ENCODE data around the gene GLI3.

Gene GLI3

DNA sequence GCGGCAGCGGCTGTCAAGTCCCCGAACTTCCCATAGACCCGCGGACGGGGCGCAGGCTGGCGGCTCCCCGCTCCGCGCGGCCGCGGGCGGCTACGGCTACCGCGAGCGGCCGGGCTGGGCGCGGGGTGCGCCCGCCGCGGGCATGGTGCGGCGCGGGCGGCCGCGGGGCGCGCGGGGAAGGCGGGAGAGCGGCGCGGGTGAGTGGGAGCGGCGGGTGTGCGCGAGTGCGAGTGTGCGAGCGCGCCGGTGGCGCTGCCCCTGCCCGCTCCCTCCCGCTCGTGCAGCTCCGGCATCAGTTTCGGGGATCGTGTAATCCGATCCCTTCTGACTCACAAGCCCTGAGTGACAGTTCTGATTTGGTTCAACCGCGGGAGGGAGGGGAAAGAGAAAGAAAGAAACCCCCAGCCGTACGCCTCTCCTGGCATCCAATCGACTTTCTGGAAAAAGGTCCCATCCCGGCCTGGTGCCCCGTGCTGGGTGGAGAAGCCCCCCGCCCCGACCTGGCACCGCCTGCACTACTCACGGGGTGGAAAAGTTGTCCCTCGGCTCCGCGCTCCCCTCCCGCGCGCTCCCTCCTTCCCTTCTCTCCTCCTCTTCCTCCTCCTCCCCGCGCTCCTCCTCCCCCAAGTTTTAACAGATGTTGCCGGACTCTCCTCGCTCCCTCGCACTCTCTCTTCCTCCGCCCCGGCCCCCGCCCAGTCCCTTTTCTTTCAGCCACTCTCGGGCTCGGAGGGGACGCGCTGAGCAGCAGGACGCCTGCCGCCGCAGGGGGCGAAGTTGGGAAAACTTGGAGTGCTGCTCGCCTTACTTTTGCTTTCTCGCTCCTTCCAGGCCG, at the start of gene GLI3:
Gene GLI3 (minus strand): TSS at position 234 of the 835 bp plus-strand sequence. CDS start 13,956 bp downstream, outside the sequence.
- peak; percentile 57 for DNase-seq

DNA sequence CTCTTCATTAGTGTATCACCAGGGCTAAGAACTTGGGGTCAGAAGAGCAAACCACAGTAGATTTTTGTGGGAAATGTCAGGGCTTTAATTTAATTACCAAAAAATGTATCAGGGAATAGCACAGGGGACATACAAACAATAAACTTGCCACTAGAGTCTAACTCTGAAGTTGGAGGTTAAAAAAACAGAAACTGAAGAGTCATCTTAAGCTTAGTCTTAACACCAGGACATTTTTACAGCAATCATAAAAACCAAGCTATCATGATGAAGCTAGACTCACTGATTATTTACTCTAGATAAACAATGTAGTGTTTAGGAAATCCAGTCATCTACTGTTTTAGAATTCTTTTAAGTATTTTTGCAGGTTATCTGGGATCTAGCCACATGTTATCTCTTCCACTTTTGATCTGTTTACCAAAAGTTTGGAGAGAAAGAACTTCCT, 48.4 kb upstream of the GLI3 start:
- no peak for DNase-seq

DNA sequence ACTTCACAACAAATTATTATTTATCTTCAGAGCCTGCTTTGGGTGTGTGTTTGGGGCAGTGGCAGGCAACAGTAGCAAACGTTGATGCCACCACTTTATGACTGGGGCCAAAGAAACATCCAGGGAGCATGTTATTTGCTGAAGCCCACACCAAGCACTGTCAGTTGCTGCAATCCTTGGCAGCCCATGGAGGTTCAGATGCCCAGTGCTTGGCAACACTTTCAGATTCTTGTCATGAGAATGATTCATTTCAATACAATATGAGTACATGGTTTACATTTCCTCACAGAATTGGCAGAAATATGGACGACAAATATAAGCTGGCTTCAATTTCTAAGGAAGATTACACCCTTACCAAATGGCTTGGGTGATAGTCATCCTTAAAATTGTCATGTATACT, 46.5 kb upstream of the GLI3 start:
- no peak for DNase-seq

DNA sequence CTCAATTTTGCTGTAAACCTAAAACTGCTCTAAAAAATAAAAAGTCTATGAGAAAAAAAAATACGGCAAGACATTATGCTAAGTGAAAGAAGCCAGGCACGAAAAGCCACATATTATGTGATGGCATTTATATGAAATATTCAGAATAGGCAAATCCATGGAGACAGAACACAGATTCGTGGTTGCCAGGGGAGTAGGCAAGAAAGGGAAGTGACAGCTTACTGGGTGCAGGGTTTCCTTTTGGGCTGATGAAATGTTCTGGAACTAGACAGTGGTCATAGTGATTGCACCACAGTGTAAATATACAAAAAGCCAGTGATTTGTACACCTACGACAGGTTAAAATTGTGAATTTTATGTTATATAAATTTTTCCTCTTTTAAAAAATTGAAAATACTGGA, 41.3 kb upstream of the GLI3 start:
- DNase-seq = no peak

DNA sequence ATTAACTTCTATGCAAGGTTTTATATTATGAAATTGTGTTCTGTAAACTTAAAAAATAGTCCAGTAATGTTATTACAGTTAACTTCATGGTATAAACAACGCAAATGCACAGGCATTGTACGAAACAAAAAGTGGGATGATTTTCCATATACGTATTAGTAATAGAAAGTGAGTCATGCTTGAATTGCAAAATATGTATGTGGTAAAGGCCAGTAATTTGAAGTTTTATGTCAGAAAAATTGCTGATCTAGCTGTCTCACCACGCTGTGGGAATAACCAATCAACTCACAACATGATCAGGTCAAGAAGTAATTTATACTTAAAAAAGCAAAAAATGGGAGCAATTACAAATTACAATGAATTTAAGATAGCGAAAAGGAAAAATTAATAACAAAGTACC, 37.0 kb upstream of the GLI3 start:
- no peak for DNase-seq

DNA sequence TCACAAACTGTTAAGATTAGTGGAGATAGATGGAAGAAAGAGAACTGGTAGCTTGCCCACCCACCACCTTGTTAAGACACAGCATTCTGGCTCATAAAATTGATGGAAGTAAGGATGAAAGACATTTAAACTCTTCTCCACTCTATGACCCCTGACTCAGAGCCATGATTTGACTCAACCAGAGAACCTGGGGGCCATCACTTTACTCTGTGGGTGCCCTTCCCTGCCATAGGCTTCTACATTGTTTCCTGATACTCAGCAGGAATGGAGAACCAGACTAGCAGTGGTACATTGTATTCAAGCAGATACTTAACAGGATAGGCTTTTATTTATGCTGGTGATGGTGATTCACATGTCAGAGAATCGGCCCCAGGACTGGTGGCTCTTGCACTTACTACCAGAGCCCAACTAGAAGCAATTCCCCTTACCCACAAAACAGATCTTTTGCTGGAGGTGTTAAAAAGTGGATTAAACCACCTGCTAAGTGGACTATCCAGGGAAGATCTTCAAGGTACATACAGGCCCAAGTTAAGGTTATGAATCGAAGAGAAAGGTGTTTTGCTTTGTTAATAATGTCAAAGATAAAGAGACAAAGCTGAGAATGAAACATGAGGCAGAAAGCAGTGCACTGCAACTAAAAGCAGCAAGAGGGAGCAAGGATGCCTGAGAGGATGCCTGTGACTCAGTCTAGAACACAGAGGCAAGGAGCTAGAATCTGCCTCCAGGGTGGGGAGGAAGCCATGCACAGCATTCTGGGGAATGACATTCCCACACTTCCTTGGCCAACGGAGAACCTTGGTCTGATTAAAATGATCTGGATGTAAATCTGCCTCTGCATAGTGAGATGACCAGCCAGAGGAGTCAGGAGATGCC, 36.0 kb upstream of the GLI3 start:
- no peak for DNase-seq

DNA sequence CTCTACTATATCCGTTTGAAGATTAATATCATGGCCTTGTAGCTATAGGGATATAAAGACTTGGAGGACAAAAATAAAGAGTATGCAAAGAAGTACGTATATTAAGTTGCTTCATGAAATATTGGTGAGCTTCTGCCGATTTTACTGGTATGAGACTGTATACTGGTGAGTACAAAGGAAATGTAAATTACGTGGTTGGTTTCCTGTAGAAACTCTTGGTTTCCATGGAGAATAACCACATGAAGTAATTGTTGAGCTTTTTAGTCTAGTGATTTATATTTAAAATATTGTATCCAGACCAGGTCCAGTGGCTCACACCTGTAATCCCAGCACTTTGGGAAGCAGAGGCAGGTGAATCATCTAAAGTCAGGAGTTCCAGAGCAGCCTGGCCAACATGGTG, 32.2 kb upstream of the GLI3 start:
- DNase-seq = no peak

DNA sequence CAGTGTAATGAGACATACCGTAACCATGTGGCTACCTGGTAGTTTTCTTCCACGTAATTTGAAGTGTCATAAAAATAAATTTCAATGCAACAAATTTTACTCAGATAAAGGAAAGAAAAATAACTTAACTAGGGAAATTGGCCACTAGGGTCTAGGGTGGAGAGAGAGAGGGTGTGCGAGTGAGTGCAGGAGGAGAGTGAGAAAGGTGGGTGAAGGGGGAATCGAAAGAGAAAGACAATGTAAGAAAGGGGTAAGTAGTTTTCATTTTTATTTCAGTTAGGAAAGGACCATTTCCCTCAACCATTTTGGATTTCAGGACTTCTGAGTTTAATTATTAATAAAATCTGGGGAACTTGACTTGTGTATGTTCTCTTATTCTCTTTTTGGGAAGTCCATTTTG, 27.7 kb upstream of the GLI3 start:
- DNase-seq = no peak

DNA sequence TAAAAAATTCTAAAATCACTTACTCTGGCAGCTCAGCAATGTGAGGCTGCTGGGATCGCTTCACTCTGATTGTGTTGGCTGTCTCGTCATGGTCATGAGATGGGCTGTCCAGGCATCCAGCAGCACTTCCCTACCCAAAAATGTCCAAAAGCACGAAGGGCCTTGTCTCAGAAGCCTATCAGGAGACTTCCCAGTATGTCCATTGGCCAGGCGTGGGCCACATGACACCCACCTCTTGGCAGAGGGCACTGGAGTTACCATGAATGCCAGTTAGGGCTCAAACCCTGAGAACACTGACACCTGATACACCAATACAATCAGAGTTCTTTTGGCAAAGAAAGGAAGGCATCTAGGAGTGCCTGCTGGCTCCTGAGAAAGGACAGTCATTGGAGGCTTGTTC, 27.0 kb upstream of the GLI3 start:
- no peak for DNase-seq

DNA sequence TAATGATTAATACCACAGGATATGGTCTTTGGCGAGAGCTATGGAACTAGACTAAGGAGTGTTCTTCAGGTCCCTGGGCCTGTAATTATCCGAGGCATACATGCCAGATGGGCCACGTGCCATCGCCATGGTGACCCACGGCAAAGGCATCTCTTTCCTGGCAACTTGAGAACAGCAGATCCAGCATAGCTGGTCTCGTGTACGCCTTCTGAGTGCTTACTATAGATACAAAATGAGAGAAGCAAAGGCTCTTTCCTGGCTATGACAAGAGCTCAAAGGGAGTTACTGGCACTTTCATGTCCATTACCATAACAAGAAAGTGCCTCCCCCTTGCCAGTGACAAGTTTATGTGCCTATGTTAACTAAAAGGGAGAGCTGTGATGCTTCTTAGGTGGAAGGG, 26.0 kb upstream of the GLI3 start:
- no peak for DNase-seq

DNA sequence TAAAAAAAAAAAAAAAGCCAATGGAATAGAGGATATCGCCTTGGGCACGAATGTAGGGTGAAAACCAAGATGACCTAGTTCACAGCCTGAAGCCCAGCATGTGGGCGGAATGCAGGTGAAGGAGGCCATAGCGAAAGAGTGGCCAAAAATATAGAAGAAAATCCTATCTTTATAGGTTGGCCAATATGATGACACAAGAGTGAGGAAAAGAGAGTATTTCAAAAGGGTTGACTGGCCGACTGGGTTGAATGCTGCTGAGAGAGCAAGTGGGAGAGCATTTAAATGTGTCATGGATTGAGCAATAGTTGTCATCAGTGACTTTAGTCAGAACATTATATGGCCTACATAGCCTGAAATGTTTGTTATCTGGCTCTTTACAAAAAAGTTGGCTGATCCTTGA, 17.2 kb upstream of the GLI3 start:
- DNase-seq = no peak

DNA sequence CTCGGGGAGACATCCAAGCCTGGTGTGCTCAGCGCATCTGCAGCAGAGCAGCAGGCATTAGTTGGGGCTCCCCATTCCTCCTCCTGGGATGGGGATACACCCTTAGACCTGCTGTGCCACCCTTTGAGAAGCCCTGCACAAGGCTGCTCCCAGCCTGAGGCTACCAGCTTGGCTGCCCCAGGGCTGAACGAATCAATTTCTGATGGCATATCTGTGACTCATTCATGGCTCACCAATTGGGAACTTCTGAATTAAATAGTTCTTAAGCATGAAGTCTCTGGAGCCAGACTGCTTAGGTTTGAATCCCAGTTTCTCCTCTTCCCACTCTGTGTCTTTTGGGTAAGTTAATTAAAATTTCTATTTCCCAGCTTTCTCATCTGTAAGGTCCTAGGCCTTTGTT, 16.3 kb upstream of the GLI3 start:
- DNase-seq = no peak

DNA sequence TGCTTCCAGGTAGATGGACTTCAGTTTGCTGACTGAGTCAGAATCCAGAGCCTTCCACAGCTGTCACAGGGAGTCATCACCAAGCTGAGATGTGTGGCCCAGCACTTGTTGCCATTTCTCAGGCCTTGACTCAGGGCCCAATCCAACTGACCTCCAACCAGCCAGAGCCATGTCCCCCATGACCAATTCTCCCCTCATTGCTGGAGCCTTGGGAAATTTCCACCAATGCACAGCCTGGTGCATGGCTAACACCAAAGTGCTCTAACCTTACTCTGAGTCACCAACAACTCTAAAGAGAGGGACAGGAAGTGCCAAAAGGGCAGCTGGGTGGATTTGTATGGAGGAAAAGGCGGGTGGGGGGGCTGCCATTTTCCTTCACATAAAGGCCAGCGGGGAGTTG, 13.4 kb upstream of the GLI3 start:
- DNase-seq = no peak

DNA sequence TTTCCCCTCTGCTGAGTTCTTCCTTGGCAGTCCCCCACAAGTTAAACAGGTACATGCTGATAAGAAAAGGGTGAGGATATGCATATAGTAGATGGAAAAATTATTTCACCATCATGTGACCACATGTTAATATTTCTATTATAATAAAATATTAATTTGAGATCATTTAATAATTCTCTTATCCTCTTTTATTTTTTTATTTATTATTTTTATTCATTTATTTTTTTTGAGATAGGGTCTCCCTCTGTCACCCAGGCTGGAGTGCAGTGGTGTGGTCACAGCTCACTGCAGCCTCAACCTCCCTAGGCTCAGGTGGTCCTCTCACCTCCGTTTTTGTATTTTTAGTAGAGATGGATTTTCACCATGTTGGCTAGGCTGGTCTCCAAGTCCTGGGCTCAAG, 11.6 kb upstream of the GLI3 start:
- DNase-seq = no peak

DNA sequence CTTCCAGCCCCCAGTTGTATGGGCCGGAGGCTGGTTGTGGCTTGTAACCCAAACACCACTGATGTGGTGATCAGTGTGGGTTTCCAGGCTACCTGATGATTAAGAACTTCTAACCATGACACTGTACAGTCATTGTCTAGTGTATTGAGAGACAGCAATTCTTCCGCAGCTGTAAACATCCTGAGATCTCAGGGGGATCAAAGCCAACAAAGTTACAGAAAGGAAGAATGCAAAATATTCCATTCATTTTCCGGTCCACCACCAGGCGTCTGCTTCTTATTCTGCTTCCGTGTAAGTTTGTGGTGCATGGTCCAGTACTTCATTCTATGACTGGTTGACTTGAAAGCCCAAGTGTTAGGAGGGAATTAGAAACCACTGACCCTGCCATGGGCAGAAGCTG, 10.3 kb upstream of the GLI3 start:
- DNase-seq = no peak

DNA sequence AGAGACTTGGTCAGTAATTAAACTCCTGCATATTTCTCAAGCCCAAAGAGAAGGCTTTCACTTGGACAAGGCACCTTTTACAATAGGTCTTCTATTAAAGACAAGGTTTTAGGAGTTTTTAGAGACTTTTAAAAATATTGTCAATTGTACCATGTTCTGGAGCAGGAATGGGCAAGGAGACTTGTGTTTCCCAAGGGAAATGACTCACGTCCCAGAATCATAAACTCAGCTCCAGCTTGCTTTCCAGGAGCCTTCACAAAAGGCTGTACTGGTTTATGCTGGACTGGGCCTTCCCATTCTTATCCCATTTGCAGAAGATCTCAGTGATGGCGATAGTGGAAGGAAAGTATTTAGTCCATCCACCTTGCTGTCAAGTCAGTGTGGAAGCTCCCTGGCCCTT, 7.8 kb upstream of the GLI3 start:
- DNase-seq = no peak

DNA sequence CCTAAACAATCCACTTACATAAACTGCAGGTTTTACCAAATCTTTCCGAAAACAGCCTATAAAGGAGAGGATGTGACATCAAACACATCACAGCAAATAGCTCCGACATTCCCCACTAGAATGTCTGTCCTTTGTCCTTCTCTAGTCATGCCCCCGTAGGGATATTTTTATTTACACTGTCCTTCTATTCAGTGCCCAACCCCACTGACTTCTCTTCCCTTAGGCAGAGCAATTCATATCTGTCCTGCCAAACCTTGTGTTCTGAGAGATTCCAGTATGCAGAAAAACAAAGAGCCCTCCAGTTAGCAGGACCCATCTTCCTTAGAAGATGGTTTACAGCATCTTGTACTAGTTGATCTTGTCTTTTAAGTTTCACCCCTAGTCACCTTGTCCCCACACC, 5.4 kb upstream of the GLI3 start:
- DNase-seq = no peak

DNA sequence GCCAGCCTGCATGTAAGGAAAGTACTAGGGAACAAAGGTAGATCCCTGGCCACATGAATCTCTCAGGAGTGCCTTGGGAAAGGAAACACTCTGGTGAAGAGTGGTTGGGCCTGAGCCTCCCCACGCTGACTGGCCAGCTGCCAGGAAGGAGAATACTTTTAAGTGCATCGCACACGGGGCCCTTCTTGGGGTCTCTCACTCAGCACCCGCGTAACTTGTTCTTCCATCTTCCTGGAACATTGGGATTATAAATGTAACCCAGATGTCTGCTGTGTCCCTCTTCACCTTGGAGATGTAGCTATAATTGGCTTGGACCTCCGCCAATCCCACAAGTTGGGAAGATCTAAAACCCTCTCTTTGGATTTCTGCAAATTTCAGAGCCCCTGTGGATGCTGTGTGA, 4.4 kb upstream of the GLI3 start:
- DNase-seq = no peak

DNA sequence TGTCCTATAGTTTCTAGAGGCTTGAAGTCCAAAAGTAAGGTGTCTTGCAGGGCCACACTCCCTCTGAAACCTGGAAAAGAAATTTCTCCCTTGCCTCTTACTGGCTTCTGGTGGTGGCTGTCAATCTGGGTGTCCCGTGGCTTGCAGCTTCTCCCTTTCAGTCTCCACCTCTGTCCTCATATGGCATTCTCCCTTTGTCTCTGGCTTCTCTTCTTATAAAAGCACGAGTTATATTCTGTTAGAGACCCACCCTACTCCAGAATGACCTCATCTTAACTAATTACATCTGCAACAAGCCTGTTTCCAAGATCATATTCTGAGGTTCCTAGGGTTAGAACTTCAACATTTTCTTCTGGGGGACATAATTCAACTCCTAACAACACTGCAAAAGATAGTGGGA, 3.4 kb upstream of the GLI3 start:
- no peak for DNase-seq

DNA sequence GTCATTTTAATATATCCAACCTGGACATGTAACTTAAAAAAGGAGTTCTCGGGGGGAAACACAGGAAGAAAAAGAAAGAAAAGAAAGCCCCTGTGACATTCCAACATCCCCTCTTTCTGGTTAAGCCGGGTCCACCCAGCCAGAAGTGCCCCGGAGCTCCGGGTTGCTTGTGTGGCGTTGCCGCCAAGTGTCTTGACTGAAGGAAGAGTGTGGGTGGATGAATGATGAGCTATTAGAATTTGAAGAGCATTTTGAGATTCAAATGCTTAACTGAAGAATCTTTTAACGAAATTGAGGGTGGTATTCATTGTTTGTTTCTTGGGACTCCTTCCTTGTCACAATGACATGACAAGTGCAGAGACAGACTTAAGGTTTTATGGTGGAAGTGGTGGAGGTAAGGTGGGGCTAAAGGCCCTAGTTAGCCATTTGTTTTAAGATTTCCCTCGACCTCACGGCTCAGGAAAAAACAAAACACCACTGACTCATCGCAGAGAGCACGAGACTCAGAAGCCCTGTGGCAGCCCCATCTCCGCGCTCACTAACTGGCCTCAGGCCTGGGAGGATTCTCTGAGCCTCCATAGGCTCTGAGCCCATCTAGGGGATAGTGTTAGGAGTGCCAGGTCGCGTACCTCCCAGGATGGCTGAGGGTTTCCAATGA, 1.8 kb upstream of the GLI3 start:
- no peak for DNase-seq

DNA sequence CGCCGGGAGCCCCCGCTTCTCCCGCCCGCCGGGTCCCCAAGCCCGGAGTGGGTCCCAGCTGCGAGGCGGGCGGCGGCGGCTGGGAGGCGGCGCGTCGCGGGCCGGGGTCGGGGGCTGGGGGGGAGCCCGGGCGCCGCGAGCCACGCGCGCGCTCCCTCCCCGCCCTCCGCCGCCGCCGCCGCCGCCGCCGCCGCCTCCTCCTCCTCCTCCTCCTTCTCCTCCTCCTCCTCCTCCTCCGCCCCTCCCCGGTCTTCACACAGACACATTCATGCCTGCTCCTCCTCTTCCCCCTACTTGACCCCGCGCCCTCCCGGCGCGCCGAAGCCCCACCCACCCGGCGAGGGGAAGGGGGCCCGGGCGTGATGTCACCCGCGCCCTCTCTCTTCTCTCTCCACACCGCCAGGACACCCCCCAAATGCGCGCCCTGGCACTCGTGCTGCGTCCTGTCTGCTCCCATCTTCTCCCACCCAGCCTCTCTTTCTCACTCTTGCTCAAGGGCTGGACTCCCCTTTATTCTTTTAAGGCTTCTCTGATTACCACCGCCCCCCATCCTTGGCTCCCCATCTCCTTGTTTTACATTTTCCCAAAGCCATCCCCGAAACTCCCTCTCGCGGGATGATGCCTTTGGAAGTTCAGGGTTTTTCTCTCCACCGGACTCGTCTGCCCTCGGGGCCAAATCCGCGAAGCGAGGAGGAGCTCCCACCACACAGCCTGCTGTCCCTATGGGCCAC, 967 bp upstream of the GLI3 start:
- DNase-seq = no peak

DNA sequence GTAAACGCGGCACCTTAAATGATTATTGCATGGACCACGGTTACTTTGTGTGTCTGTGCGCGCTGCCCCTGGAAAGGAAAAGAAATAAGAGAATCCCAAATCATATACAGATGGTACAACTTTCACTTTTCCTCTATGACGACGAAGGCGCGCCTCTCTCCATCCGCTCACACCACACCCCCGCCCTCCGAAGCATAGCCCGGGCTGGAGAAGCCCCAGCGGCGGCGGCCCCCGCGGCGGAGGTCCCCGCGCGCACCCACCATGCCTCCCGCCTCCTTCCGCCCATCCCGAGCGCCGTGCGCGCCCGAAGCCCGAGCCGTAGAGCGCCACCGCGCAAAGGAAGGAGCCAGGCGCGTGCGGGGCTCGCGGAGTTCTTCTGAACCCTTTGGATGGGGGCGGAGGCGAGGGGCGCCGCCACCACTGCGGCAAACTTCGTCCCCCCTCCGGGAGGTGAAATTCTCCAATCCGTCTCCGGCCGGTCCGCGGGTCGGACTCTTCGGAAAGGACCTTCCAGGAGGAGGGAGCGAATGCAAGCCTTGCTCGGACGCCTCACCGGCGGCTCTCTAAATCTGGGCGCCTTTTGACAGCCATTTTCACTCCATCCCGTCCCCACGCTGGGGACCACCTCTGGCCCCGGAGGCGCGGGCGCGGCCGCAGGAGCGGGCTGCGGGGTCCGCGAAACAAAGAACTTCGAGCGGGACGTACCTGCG, 588 bp downstream of the GLI3 start:
- DNase-seq = no peak

Data from stimulated activated CD8-positive, alpha-beta memory T cell treated with anti-CD3 and anti-CD28 coated beads, Interleukin-4, amount 100 ng/mL, for 48 hours (primary cell).